MM.1S (cell line): Measurements from ENCODE around the gene SLC38A6.

ENCODE experiments used
- DNase-seq: peaks from one replicate; pipeline ENCODE4 v3.0.0-alpha.2; 2015
- H2AFZ ChIP-seq: fragments of 300-600 bp; sonication (generic); 2 replicates; pipeline ENCODE4 v1.6.0; 2016; ENCODE audit warnings: antibody characterized with exemption, low read length
- H3F3A ChIP-seq: fragments of 300-600 bp; sonication (generic); 2 replicates; pipeline ENCODE4 v1.6.1; 2016; ENCODE audit warnings: mild to moderate bottlenecking, antibody characterized with exemption, low read length, moderate library complexity, mixed read lengths; ENCODE audit not compliant: insufficient read depth
- H3K27ac ChIP-seq: fragments of 300-600 bp; sonication (generic); 2 replicates; pipeline ENCODE4 v1.5.1; 2016; ENCODE audit warnings: mild to moderate bottlenecking, low read length
- H3K27me3 ChIP-seq: fragments of 300-600 bp; sonication (generic); replicated peaks from 2 replicates; pipeline ENCODE4 v1.6.0; 2016; ENCODE audit warnings: low read length; ENCODE audit not compliant: insufficient read depth
- H3K36me3 ChIP-seq: fragments of 300-600 bp; sonication (generic); replicated peaks from 2 replicates; pipeline ENCODE4 v1.6.1; 2016; ENCODE audit warnings: mild to moderate bottlenecking, low read length, mixed read lengths; ENCODE audit not compliant: insufficient read depth
- H3K4me1 ChIP-seq: fragments of 300-600 bp; sonication (generic); 2 replicates; pipeline ENCODE4 v1.6.1; 2016; ENCODE audit warnings: low read length, mixed read lengths
- H3K4me2 ChIP-seq: fragments of 300-600 bp; sonication (generic); 2 replicates; pipeline ENCODE4 v1.6.0; 2016; ENCODE audit warnings: low read depth, low read length
- H3K4me3 ChIP-seq: fragments of 300-600 bp; sonication (generic); 2 replicates; pipeline ENCODE4 v1.5.1; 2016; ENCODE audit warnings: low read length, mixed read lengths
- H3K79me2 ChIP-seq: fragments of 300-600 bp; sonication (generic); 2 replicates; pipeline ENCODE4 v1.6.1; 2016; ENCODE audit warnings: mixed run types, low read length, mixed read lengths
- H3K9ac ChIP-seq: fragments of 300-600 bp; sonication (generic); 2 replicates; pipeline ENCODE4 v1.6.1; 2016; ENCODE audit warnings: low read length, mixed read lengths
- H3K9me2 ChIP-seq: fragments of 300-600 bp; sonication (generic); replicated peaks from 2 replicates; pipeline ENCODE4 v1.6.1; 2016; ENCODE audit warnings: mild to moderate bottlenecking, low read length, mixed read lengths; ENCODE audit not compliant: insufficient read depth
- H3K9me3 ChIP-seq: fragments of 300-600 bp; sonication (generic); replicated peaks from 2 replicates; pipeline ENCODE4 v1.6.1; 2016; ENCODE audit warnings: mild to moderate bottlenecking, low read length, mixed read lengths; ENCODE audit not compliant: insufficient read depth
- H4K20me1 ChIP-seq: fragments of 300-600 bp; sonication (generic); 2 replicates; pipeline ENCODE4 v1.6.1; 2016; ENCODE audit warnings: mild to moderate bottlenecking, low read length, moderate library complexity, mixed read lengths; ENCODE audit not compliant: insufficient read depth
- EZH2 ChIP-seq: fragments of 300-600 bp; sonication (generic); optimal IDR thresholded peaks from 2 replicates; pipeline ENCODE3; 2017; ENCODE audit warnings: low read depth, mild to moderate bottlenecking, antibody characterized with exemption, low read length, mixed read lengths
- EZH2phosphoT487 ChIP-seq: fragments of 300-600 bp; sonication (generic); IDR thresholded peaks from 2 replicates; pipeline ENCODE4 v1.6.1; 2018; ENCODE audit warnings: antibody characterized with exemption, low read length
- TF ChIP-seq, protein P1 (sequence below): fragments of 300-600 bp; sonication (generic); IDR thresholded peaks from 2 replicates; pipeline ENCODE4 v1.5.1; 2016; ENCODE audit warnings: antibody characterized with exemption, low read length, mixed read lengths

The SLC38A6 gene

DNA sequence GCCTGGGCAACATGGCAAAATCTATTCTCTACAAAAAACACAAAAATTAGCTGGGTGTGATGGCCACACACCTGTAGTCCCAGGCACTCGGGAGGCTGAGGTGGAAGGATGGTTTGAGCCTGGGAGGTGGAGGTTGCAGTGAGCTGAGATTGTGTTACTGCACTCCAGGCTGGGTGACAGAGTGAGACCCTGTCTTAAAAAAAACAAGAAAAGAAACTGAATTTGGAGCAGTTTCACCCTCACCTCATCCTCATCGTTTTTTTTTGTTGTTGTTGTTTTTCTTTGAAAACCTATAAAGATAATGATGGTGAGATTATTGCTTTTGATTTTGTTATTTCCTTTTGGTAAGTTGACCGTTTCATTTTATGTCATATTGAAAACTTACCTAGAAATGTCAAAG is 60.7 kb downstream of the SLC38A6 start:
- Histone ChIP-seq H3K4me3 (no peak overlapping the region), H3K9me2 (no peaks in the 10 kb centered on the region), H3K9ac (no peak overlapping the region), H3K9me3 (no peaks in the 10 kb centered on the region), H3K4me2 (no peak overlapping the region), H4K20me1 (no peaks in the 10 kb centered on the region), H3K27ac (no peak overlapping the region), H3K36me3 (no peaks in the 10 kb centered on the region), H3K79me2 (no peaks in the 10 kb centered on the region), H3K4me1 (no peaks in the 10 kb centered on the region), H3K27me3 (no peaks in the 10 kb centered on the region), H3F3A (no peaks in the 10 kb centered on the region), H2AFZ (no peak overlapping the region)
- no peak for DNase-seq
- TF ChIP-seq EZH2: no peak
- TF ChIP-seq, protein P1, sequence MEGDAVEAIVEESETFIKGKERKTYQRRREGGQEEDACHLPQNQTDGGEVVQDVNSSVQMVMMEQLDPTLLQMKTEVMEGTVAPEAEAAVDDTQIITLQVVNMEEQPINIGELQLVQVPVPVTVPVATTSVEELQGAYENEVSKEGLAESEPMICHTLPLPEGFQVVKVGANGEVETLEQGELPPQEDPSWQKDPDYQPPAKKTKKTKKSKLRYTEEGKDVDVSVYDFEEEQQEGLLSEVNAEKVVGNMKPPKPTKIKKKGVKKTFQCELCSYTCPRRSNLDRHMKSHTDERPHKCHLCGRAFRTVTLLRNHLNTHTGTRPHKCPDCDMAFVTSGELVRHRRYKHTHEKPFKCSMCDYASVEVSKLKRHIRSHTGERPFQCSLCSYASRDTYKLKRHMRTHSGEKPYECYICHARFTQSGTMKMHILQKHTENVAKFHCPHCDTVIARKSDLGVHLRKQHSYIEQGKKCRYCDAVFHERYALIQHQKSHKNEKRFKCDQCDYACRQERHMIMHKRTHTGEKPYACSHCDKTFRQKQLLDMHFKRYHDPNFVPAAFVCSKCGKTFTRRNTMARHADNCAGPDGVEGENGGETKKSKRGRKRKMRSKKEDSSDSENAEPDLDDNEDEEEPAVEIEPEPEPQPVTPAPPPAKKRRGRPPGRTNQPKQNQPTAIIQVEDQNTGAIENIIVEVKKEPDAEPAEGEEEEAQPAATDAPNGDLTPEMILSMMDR: no peak
- TF ChIP-seq EZH2phosphoT487: no peak

DNA sequence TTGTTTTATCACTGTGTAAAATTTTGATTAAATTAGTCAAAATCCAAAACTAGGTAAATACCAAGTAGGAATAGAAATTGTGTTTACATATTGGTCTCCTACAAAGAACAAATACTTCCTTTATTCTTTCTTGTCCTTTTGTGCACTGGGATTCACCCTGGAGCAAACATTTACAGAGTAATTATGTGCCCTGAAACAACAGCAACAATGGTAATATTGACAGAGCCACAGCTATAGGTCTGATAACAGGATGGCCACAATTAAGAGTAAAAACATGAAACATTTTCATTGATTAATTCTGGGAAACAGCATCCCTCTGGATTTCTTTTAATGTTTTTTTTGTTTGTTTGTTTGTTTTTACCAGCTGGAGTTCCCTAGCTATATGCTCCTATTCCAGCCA is 61.2 kb downstream of the SLC38A6 start:
- Histone ChIP-seq H3K27me3 (no peaks in the 10 kb centered on the region), H3K36me3 (no peaks in the 10 kb centered on the region), H3K4me3 (no peak overlapping the region), H2AFZ (no peak overlapping the region), H3K9ac (no peak overlapping the region), H3K27ac (no peak overlapping the region), H3K9me2 (no peaks in the 10 kb centered on the region), H3K9me3 (no peaks in the 10 kb centered on the region), H3F3A (no peaks in the 10 kb centered on the region), H3K4me1 (no peaks in the 10 kb centered on the region), H4K20me1 (no peaks in the 10 kb centered on the region), H3K79me2 (no peaks in the 10 kb centered on the region), H3K4me2 (no peak overlapping the region)
- no peak for DNase-seq
- TF ChIP-seq EZH2: no peak
- TF ChIP-seq, protein P1: no peak
- TF ChIP-seq EZH2phosphoT487: no peak

DNA sequence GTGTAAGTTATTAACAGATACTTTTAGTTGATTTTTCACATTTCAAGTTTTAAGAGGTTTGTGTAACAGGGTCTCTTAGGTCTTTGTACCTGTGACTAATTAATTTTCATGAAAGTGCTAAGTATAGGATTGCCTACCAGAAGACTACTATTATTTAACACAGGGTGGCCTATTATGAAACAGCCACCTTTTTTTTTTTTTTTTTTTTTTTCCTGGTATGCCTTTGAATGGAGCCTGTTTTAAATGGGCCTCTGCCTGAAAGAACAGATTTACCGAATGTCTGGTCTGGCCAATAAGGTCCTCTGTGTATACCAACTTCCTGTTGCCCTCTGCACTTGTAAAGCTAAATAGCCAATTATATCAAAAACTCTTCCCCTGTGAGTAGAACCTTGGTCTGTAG is 62.5 kb downstream of the SLC38A6 start:
- H3K9me2 ChIP-seq: no peaks in the 10 kb centered on the region
- H3K4me3 ChIP-seq: no peak overlapping the region
- no peak overlapping the region for H3K9ac ChIP-seq
- no peak overlapping the region for H3K4me2 ChIP-seq
- no peak overlapping the region for H3K27ac ChIP-seq
- H4K20me1 ChIP-seq: no peaks in the 10 kb centered on the region
- no peak overlapping the region for H2AFZ ChIP-seq
- H3K9me3 ChIP-seq: no peaks in the 10 kb centered on the region
- no peaks in the 10 kb centered on the region for H3K79me2 ChIP-seq
- H3K4me1 ChIP-seq: no peaks in the 10 kb centered on the region
- no peaks in the 10 kb centered on the region for H3K27me3 ChIP-seq
- no peaks in the 10 kb centered on the region for H3F3A ChIP-seq
- TF ChIP-seq, protein P1: no peak
- TF ChIP-seq EZH2 (no peak), EZH2phosphoT487 (no peak)
- no peak for DNase-seq
- no peaks in the 10 kb centered on the region for H3K36me3 ChIP-seq
